HCT116 (cell line): Measurements from ENCODE around the gene TSTD2. TPM values are rescaled to one million over a fixed set of nuclear protein-coding genes. Genes with fewer than 3 reads are reported as not detected.

Experiments used
- ATAC-seq: fragments of 200-7000 bp; cut with Tn5 transposase; 2 replicates; pipeline ENCODE4 v1.9.1; 2020; ENCODE audit warnings: mild to moderate bottlenecking, moderate library complexity
- BruUV-seq: library from RNA; stranded (reverse); fragments of 400-500 nt; replicated peaks from 2 replicates; lab custom pipeline; 2021; lab: Mats Ljungman, UMichigan
- CTCF ChIA-PET: fragments of 300-600 bp; sonication (Branson Sonifier 250); formaldehyde crosslinking; loops from one replicate; lab custom pipeline; 2021; ENCODE audit warnings: antibody characterized with exemption; lab: Charles Lee
- POLR2A ChIA-PET: fragments of 300-600, 350-600 bp; sonication (Branson Sonifier 250); formaldehyde crosslinking; loops from one replicate; lab custom pipeline; 2021; ENCODE audit warnings: antibody characterized with exemption; lab: Charles Lee
- RAD21 ChIA-PET, 2 experiments: fragments of 300-600 bp; sonication (Branson Sonifier 250); formaldehyde crosslinking; loops; one replicate each; lab custom pipeline; 2023; ENCODE audit warnings: low total read pairs in 2 of 2; ENCODE audit not compliant: uncharacterized antibody in 2 of 2, unreplicated experiment in 2 of 2, low non-redundant PET in 1 of 2; lab: Charles Lee
- DNase-seq: peaks from one replicate; pipeline ENCODE4 v3.0.0-alpha.2; 2010; ENCODE audit warnings: low read depth, low spot score
- H2AFZ ChIP-seq: fragments of 200-600 bp; shearing (Covaris generic), sonication (generic); 2 replicates; pipeline ENCODE4 v1.6.1; 2017; ENCODE audit warnings: low read depth, mixed run types, mixed read lengths, antibody characterized with exemption, low read length; ENCODE audit not compliant: poor library complexity, severe bottlenecking
- H3K27ac ChIP-seq: 2 replicates; pipeline ENCODE4 v1.5.1; 2012; ENCODE audit warnings: low read depth, low read length
- H3K27me3 ChIP-seq: fragments of 200-600 bp; sonication (generic); 2 replicates; pipeline ENCODE4 v1.6.1; 2016; ENCODE audit warnings: mixed run types, low read length, mixed read lengths; ENCODE audit not compliant: insufficient read depth
- H3K36me3 ChIP-seq, 2 experiments: fragments of 200-500 bp in 1 of 2; fragments of 200-600 bp in 1 of 2; sonication (Bioruptor generic) in 1 of 2; sonication (generic) in 1 of 2; 2 replicates each; pipeline versions ENCODE4 v1.5.1 to v1.6.1; 2014 to 2016; ENCODE audit warnings: low read length in 2 of 2, inconsistent platforms in 1 of 2, mixed read lengths in 1 of 2, mixed run types in 1 of 2; ENCODE audit not compliant: insufficient read depth in 2 of 2, control insufficient read depth in 1 of 2
- H3K4me1 ChIP-seq, 2 experiments: fragments of 200-600 bp in 1 of 2; sonication (generic) in 1 of 2; 2 replicates each; pipeline versions ENCODE4 v1.5.1 to v1.6.1; 2012 to 2017; ENCODE audit warnings: low read length in 2 of 2, inconsistent platforms in 1 of 2, mild to moderate bottlenecking in 1 of 2, mixed read lengths in 1 of 2, mixed run types in 1 of 2, moderate library complexity in 1 of 2; ENCODE audit not compliant: insufficient read depth in 2 of 2, control insufficient read depth in 1 of 2
- H3K4me2 ChIP-seq: fragments of 200-600 bp; sonication (generic); 2 replicates; pipeline ENCODE4 v1.6.1; 2017; ENCODE audit warnings: mixed run types, low read length, mixed read lengths
- H3K4me3 ChIP-seq, 2 experiments: fragments of 200-600 bp in 1 of 2; sonication (generic) in 1 of 2; replicated peaks in 1 of 2; 2 replicates each; pipeline ENCODE4 v1.5.1; 2011 to 2016; ENCODE audit warnings: low read length in 2 of 2, control low read depth in 1 of 2, low read depth in 1 of 2, mild to moderate bottlenecking in 1 of 2, mixed read lengths in 1 of 2, mixed run types in 1 of 2
- H3K79me2 ChIP-seq: fragments of 200-600 bp; sonication (generic); 2 replicates; pipeline ENCODE4 v1.6.1; 2017; ENCODE audit warnings: mild to moderate bottlenecking, mixed run types, low read length, moderate library complexity, mixed read lengths; ENCODE audit not compliant: insufficient read depth
- H3K9ac ChIP-seq: fragments of 200-600 bp; sonication (generic); 2 replicates; pipeline ENCODE4 v1.6.1; 2016; ENCODE audit warnings: low read length, mixed read lengths
- H3K9me2 ChIP-seq: fragments of 200-600 bp; sonication (generic), shearing (Covaris generic); 2 replicates; pipeline ENCODE4 v1.6.1; 2017; ENCODE audit warnings: mixed run types, mild to moderate bottlenecking, moderate library complexity; ENCODE audit not compliant: insufficient read depth
- H3K9me3 ChIP-seq, 2 experiments: fragments of 200-500 bp in 1 of 2; fragments of 200-600 bp in 1 of 2; sonication (Bioruptor generic) in 1 of 2; sonication (generic) in 1 of 2; 2 replicates each; pipeline ENCODE4 v1.6.1; 2014 to 2017; ENCODE audit warnings: low read length in 2 of 2, mixed read lengths in 2 of 2, inconsistent platforms in 1 of 2, low read depth in 1 of 2, mild to moderate bottlenecking in 1 of 2, mixed run types in 1 of 2, moderate library complexity in 1 of 2; ENCODE audit not compliant: control insufficient read depth in 1 of 2, insufficient read depth in 1 of 2
- H4K20me1 ChIP-seq: fragments of 200-600 bp; sonication (generic), shearing (Covaris generic); 2 replicates; pipeline ENCODE4 v1.6.1; 2017; ENCODE audit warnings: mixed run types, mild to moderate bottlenecking, moderate library complexity; ENCODE audit not compliant: insufficient read depth
- ATF3 ChIP-seq: IDR thresholded peaks from 2 replicates; pipeline ENCODE4 v1.6.1; 2012
- CBX3 ChIP-seq: IDR thresholded peaks from 2 replicates; pipeline ENCODE4 v1.6.1; 2012; ENCODE audit warnings: low read depth
- POLR2A ChIP-seq: IDR thresholded peaks from 2 replicates; pipeline ENCODE4 v1.7.0; 2011; ENCODE audit warnings: borderline replicate concordance; ENCODE audit not compliant: insufficient read depth, insufficient read length; ENCODE audit errors: extremely low read depth
- POLR2AphosphoS5 ChIP-seq: IDR thresholded peaks from 2 replicates; pipeline ENCODE4 v1.6.1; 2011; ENCODE audit warnings: mild to moderate bottlenecking, low read depth, low read length, moderate library complexity
- RAD21 ChIP-seq: IDR thresholded peaks from 2 replicates; pipeline ENCODE4 v1.6.1; 2012; ENCODE audit warnings: low read depth, mild to moderate bottlenecking
- SRF ChIP-seq: IDR thresholded peaks from 2 replicates; pipeline ENCODE4 v1.6.1; 2012; ENCODE audit warnings: low read depth
- ZFX ChIP-seq: fragments of 450-650 bp; IDR thresholded peaks from 2 replicates; pipeline ENCODE4 v1.6.1; 2017
- intact Hi-C: fragments of 100-400 bp; cut with micrococcal nuclease; formaldehyde crosslinking; loops from 2 replicates; pipeline ENCODE4 v1.10.0; 2022
- total RNA-seq: library from RNA; stranded (reverse); gene quantifications from one replicate; pipeline ENCODE4 v1.2.1, GENCODE V29; 2021; ENCODE audit not compliant: unreplicated experiment
- TF ChIP-seq, protein P1 (sequence below): IDR thresholded peaks from 2 replicates; pipeline ENCODE4 v1.6.1; 2012

The TSTD2 gene
- total RNA-seq, 1 experiment from 2014 or later: 16.0 TPM

DNA sequence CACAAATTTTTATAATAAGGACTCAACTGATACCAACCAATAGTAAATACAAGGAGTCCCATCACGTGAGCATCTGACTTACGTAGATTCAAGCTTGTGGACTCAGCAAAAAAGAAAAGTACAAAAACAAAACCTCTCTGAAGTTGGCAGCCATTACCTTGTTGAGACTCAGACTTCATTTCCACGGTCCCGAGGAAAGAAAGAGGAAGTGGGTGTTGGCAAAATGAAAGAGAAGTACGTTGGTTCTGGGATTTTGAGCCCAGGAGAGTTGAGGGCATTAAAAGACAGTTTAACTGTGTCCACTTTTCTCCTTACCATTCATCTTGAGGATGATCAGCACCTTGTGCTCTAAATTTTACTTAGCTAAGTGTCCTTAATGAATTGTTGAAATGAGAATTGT is 27.2 kb upstream of the TSTD2 start:
- DNase-seq: no peak
- Histone ChIP-seq H3K4me2 (no peak overlapping the region), H3K9me3 (no peaks in the 10 kb centered on the region), H3K4me3 (no peak overlapping the region), H3K27ac (no peak overlapping the region), H3K9ac (no peak overlapping the region), H3K9me2 (no peaks in the 10 kb centered on the region), H3K36me3 (peaks cover 64 to 75% of the 10 kb centered on the region in 2 experiments), H3K27me3 (no peaks in the 10 kb centered on the region), H2AFZ (no peak overlapping the region), H4K20me1 (no peaks in the 10 kb centered on the region; the same call in 1 of the 2 replicates), H3K79me2 (peaks cover 5% of the 10 kb centered on the region; the same call in 1 of the 2 replicates), H3K4me1 (no peaks in the 10 kb centered on the region)
- ChIA-PET CTCF (no interaction called here), POLR2A (no interaction called here), RAD21 (no interaction called here)
- BruUV-seq: no TSS peak
- ATAC-seq: no peak
- intact Hi-C loops: no loop called here
- no peak for TF ChIP-seq POLR2AphosphoS5

DNA sequence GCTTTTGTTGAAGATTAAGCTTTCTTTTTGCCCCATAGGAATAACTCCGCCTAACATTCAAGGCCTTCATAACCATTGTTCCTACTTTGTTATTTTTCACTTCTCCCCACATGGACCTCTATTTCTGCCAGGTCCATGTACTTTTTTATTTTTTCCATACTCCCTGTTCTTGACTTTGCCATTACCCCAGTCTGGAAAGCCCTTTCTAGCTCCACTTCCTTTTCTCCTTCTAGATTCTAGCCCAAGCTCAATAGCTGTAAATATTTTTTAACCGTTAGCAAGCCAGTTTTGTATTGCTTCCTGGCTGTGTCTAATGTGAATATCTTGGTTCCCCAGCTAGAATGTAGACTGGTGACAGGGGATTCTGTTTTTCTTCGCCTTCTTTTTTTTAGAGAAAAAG is 26.6 kb upstream of the TSTD2 start:
- peaks cover 62 to 73% of the 10 kb centered on the region in 2 experiments for H3K36me3 ChIP-seq
- H3K4me3 ChIP-seq: no peak overlapping the region
- ChIA-PET CTCF (no interaction called here), RAD21 (no interaction called here), POLR2A (interaction anchor here (0.8 kb wide), 1 partner anchor 26 kb away, joined by 4 read pairs; the partner anchor contains the start of genes NCBP1 and TSTD2)
- H3K79me2 ChIP-seq: peaks cover 5% of the 10 kb centered on the region; the same call in 1 of the 2 replicates
- no TSS peak for BruUV-seq
- no peak for ATAC-seq
- no peaks in the 10 kb centered on the region for H3K4me1 ChIP-seq
- no peak for TF ChIP-seq POLR2A
- TF ChIP-seq ATF3: no peak
- TF ChIP-seq, protein P1, sequence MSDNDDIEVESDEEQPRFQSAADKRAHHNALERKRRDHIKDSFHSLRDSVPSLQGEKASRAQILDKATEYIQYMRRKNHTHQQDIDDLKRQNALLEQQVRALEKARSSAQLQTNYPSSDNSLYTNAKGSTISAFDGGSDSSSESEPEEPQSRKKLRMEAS: no peak
- TF ChIP-seq RAD21: no peak
- no peak for TF ChIP-seq SRF
- no peak for TF ChIP-seq ZFX
- TF ChIP-seq CBX3: no peak
- H3K9ac ChIP-seq: no peak overlapping the region
- intact Hi-C loops: no loop called here
- H4K20me1 ChIP-seq: no peaks in the 10 kb centered on the region; the same call in 1 of the 2 replicates
- no peak for DNase-seq
- no peaks in the 10 kb centered on the region for H3K9me3 ChIP-seq
- H3K27me3 ChIP-seq: no peaks in the 10 kb centered on the region
- no peak overlapping the region for H3K27ac ChIP-seq
- no peak overlapping the region for H2AFZ ChIP-seq
- H3K4me2 ChIP-seq: no peak overlapping the region
- H3K9me2 ChIP-seq: no peaks in the 10 kb centered on the region
